Endothelial cell of umbilical vein (primary cell): ENCODE data around the gene CBFA2T3. TPM values are rescaled to one million over a fixed set of nuclear protein-coding genes. Genes with fewer than 3 reads are reported as not detected.

Experiments used
- BruUV-seq: library from RNA; stranded (reverse); fragments of 400-500 nt; replicated peaks from 2 replicates; lab custom pipeline; 2021; lab: Mats Ljungman, UMichigan
- CTCF ChIA-PET: fragments of 300-600, 350-600 bp; sonication (Branson Sonifier 250); formaldehyde crosslinking; loops from one replicate; lab custom pipeline; 2021; ENCODE audit warnings: antibody characterized with exemption, inconsistent platforms; lab: Charles Lee
- POLR2A ChIA-PET: fragments of 300-600, 350-600 bp; sonication (Branson Sonifier 250); formaldehyde crosslinking; loops from one replicate; lab custom pipeline; 2021; ENCODE audit warnings: antibody characterized with exemption, inconsistent platforms; lab: Charles Lee
- DNase-seq: peaks from one replicate; pipeline ENCODE4 v3.0.0-alpha.2; 2011; ENCODE audit warnings: low read depth, low spot score
- FAIRE-seq: peaks from 2 replicates; lab custom pipeline; 2011; peaks lifted over from hg19 to GRCh38; lab: Jason Lieb, UNC
- H2AFZ ChIP-seq: 2 replicates; pipeline ENCODE4 v1.6.0; 2012; ENCODE audit warnings: low read depth, low read length, control low read depth, inconsistent platforms
- H3K27ac ChIP-seq: 2 replicates; pipeline ENCODE4 v1.5.1; 2011; ENCODE audit warnings: low read depth, mild to moderate bottlenecking, control low read depth, low read length, moderate library complexity; ENCODE audit not compliant: insufficient read depth
- H3K27me3 ChIP-seq, 2 experiments: 2 replicates each; pipeline versions ENCODE4 v1.6.0 to v1.6.1; 2011; ENCODE audit warnings: low read length in 2 of 2, mixed read lengths in 1 of 2; ENCODE audit not compliant: control insufficient read depth in 2 of 2, insufficient read depth in 2 of 2
- H3K36me3 ChIP-seq, 2 experiments: 2 replicates in 1 of 2; 3 replicates in 1 of 2; pipeline ENCODE4 v1.5.1; 2011; ENCODE audit warnings: low read length in 2 of 2, mild to moderate bottlenecking in 1 of 2, moderate library complexity in 1 of 2; ENCODE audit not compliant: control insufficient read depth in 2 of 2, insufficient read depth in 2 of 2; ENCODE audit errors: extremely low read depth in 1 of 2
- H3K4me1 ChIP-seq: 3 replicates; pipeline ENCODE4 v1.5.1; 2011; ENCODE audit warnings: mild to moderate bottlenecking, low read length; ENCODE audit not compliant: control insufficient read depth, insufficient read depth; ENCODE audit errors: extremely low read depth
- H3K4me2 ChIP-seq: 2 replicates; pipeline ENCODE4 v1.6.1; 2011; ENCODE audit warnings: low read length, control low read depth, mixed read lengths; ENCODE audit not compliant: insufficient read depth
- H3K4me3 ChIP-seq, 3 experiments: fragments of 200-600 bp in 1 of 3; sonication (generic), shearing (Covaris generic) in 1 of 3; replicated peaks in 1 of 3; 2 replicates each; pipeline ENCODE4 v1.5.1; 2011 to 2016; ENCODE audit warnings: control low read depth in 3 of 3, low read length in 3 of 3, mild to moderate bottlenecking in 2 of 3, inconsistent platforms in 1 of 3, low read depth in 1 of 3, moderate library complexity in 1 of 3; ENCODE audit not compliant: insufficient read depth in 1 of 3
- H3K79me2 ChIP-seq: 2 replicates; pipeline ENCODE4 v1.6.0; 2012; ENCODE audit warnings: low read length, inconsistent platforms; ENCODE audit not compliant: control insufficient read depth, insufficient read depth
- H3K9ac ChIP-seq: replicated peaks from 2 replicates; pipeline ENCODE3; 2011; ENCODE audit warnings: low read length, control low read depth; ENCODE audit not compliant: insufficient read depth; ENCODE audit errors: extremely low read depth
- H3K9me1 ChIP-seq: replicated peaks from 3 replicates; pipeline ENCODE4 v1.6.0; 2011; ENCODE audit warnings: mild to moderate bottlenecking, low read length; ENCODE audit not compliant: control insufficient read depth, insufficient read depth; ENCODE audit errors: extremely low read depth
- H3K9me3 ChIP-seq: replicated peaks from 2 replicates; pipeline ENCODE4 v1.5.1; 2012; ENCODE audit warnings: low read length, inconsistent platforms; ENCODE audit not compliant: control insufficient read depth, insufficient read depth
- H4K20me1 ChIP-seq: replicated peaks from 2 replicates; pipeline ENCODE3; 2011; ENCODE audit warnings: mild to moderate bottlenecking, low read length; ENCODE audit not compliant: control insufficient read depth, insufficient read depth; ENCODE audit errors: extremely low read depth
- EZH2 ChIP-seq: IDR thresholded peaks from 2 replicates; pipeline ENCODE4 v1.6.1; 2012; ENCODE audit warnings: borderline replicate concordance, low read depth, mild to moderate bottlenecking, moderate library complexity, low read length, inconsistent platforms; ENCODE audit not compliant: severe bottlenecking
- FOS ChIP-seq: IDR thresholded peaks from 2 replicates; pipeline ENCODE4 v1.6.1; 2011; ENCODE audit warnings: mild to moderate bottlenecking, low read length, moderate library complexity, borderline replicate concordance; ENCODE audit not compliant: insufficient read depth
- GATA2 ChIP-seq: IDR thresholded peaks from 2 replicates; pipeline ENCODE4 v1.7.0; 2011; ENCODE audit warnings: low read depth, mild to moderate bottlenecking, moderate library complexity, mixed read lengths, low read length; ENCODE audit not compliant: insufficient read length, insufficient read depth
- JUN ChIP-seq: IDR thresholded peaks from 2 replicates; pipeline ENCODE4 v1.6.1; 2011; ENCODE audit warnings: borderline replicate concordance, low read depth; ENCODE audit not compliant: insufficient read length, insufficient read depth
- MAX ChIP-seq: IDR thresholded peaks from 2 replicates; pipeline ENCODE4 v1.6.1; 2011; ENCODE audit not compliant: insufficient read depth, insufficient read length
- MYC ChIP-seq: IDR thresholded peaks from one replicate; pipeline ENCODE4 v1.6.1; 2011; ENCODE audit warnings: mild to moderate bottlenecking, low read depth, low read length
- POLR2A ChIP-seq: IDR thresholded peaks from 2 replicates; pipeline ENCODE4 v1.6.1; 2012; ENCODE audit warnings: low read depth, mild to moderate bottlenecking, control low read depth, low read length
- POLR2AphosphoS5 ChIP-seq: IDR thresholded peaks from 2 replicates; pipeline ENCODE4 v1.6.1; 2012; ENCODE audit warnings: low read depth, mild to moderate bottlenecking, control low read depth, low read length, moderate library complexity; ENCODE audit not compliant: insufficient read depth
- dilution Hi-C: fragments of 300-500 bp; cut with MboI; formaldehyde crosslinking; loops from one replicate; pipeline ENCODE4 v1.15.0; 2019; ENCODE audit warnings: low sequenced_read_pairs; ENCODE audit not compliant: extremely low pct_ligation_motif_present
- intact Hi-C: fragments of 100-400 bp; cut with micrococcal nuclease; formaldehyde crosslinking; loops from one replicate; pipeline ENCODE4 v1.10.0; 2022
- polyA plus RNA-seq, 4 experiments: library from polyadenylated mRNA; depleted of rRNA in 3 of 4; stranded (reverse) in 3 of 4; unstranded in 1 of 4; fragments of >200 nt; gene quantifications; 2 replicates each; pipeline versions ENCODE4 v1.2.1 to v1.2.3, GENCODE V29; 2011 to 2012; ENCODE audit warnings: missing spikeins in 1 of 4
- total RNA-seq: library from RNA; stranded (reverse); gene quantifications from 2 replicates; pipeline ENCODE4 v1.2.3, GENCODE V29; 2021
- TF ChIP-seq, protein P1 (sequence below), 2 donors: IDR thresholded peaks; 1 replicate in 1 of 2; 2 replicates in 1 of 2; pipeline ENCODE4 v1.5.1; 2011; ENCODE audit warnings: low read length in 2 of 2, mild to moderate bottlenecking in 2 of 2, moderate library complexity in 2 of 2, control low read depth in 1 of 2, inconsistent platforms in 1 of 2, low read depth in 1 of 2; ENCODE audit not compliant: insufficient read depth in 1 of 2; ENCODE audit errors: extremely low read depth in 1 of 2

The CBFA2T3 gene
- total and polyA plus RNA-seq, 2 donors (not counting 3 experiments of a cell fraction or from before 2014, with no cell fraction given): not detected

GRCh38 chr16:88906535-88907105 lies 70.4 kb downstream of the CBFA2T3 start:
- H4K20me1 ChIP-seq: no peaks in the 10 kb centered on the region
- no peak overlapping the region for H3K4me3 ChIP-seq
- FAIRE-seq (no peak), DNase-seq (no peak)
- H3K9me3 ChIP-seq: no peaks in the 10 kb centered on the region
- dilution Hi-C loops (no loop called here), intact Hi-C loops (no loop called here)
- H3K27me3 ChIP-seq: no peaks in the 10 kb centered on the region
- no peak overlapping the region for H3K9ac ChIP-seq
- H3K9me1 ChIP-seq: no peaks in the 10 kb centered on the region
- H3K4me2 ChIP-seq: no peak overlapping the region
- H3K4me1 ChIP-seq: no peaks in the 10 kb centered on the region
- POLR2A ChIA-PET: no interaction called here
- no peaks in the 10 kb centered on the region for H3K36me3 ChIP-seq
- no peak for TF ChIP-seq EZH2
- no peak for TF ChIP-seq MAX
- TF ChIP-seq MYC: no peak
- TF ChIP-seq POLR2A: no peak
- TF ChIP-seq JUN: no peak
- TF ChIP-seq POLR2AphosphoS5: no peak
- no peak for TF ChIP-seq GATA2
- no peak for TF ChIP-seq FOS
- H3K79me2 ChIP-seq: no peaks in the 10 kb centered on the region
- no TSS peak for BruUV-seq
- H3K27ac ChIP-seq: no peak overlapping the region
- CTCF ChIA-PET: interaction anchor here (1.3 kb wide), 1 partner anchor 19 kb away, joined by 3 read pairs; no protein-coding TSS in a partner anchor
- H2AFZ ChIP-seq: no peak overlapping the region

GRCh38 chr16:88906020-88906419 lies 71.0 kb downstream of the CBFA2T3 start:
- Histone ChIP-seq H3K36me3 (no peaks in the 10 kb centered on the region), H3K27me3 (no peaks in the 10 kb centered on the region), H3K4me1 (no peaks in the 10 kb centered on the region), H3K9ac (no peak overlapping the region), H3K79me2 (no peaks in the 10 kb centered on the region), H3K4me3 (no peak overlapping the region), H3K27ac (no peak overlapping the region), H3K4me2 (no peak overlapping the region), H3K9me3 (no peaks in the 10 kb centered on the region), H2AFZ (no peak overlapping the region), H4K20me1 (no peaks in the 10 kb centered on the region), H3K9me1 (no peaks in the 10 kb centered on the region)
- no TSS peak for BruUV-seq
- POLR2A ChIA-PET: no interaction called here
- DNase-seq (no peak), FAIRE-seq (no peak)
- dilution Hi-C loops: no loop called here
- intact Hi-C loops: no loop called here
- CTCF ChIA-PET: interaction anchor here (0.6 to 1.3 kb wide), 2 partner anchors 19 to 99 kb away, joined by 3 read pairs; no protein-coding TSS in a partner anchor
- no peak for TF ChIP-seq MAX
- no peak for TF ChIP-seq EZH2
- no peak for TF ChIP-seq GATA2
- no peak for TF ChIP-seq FOS
- no peak for TF ChIP-seq POLR2A
- no peak for TF ChIP-seq JUN
- no peak for TF ChIP-seq POLR2AphosphoS5
- TF ChIP-seq, protein P1, sequence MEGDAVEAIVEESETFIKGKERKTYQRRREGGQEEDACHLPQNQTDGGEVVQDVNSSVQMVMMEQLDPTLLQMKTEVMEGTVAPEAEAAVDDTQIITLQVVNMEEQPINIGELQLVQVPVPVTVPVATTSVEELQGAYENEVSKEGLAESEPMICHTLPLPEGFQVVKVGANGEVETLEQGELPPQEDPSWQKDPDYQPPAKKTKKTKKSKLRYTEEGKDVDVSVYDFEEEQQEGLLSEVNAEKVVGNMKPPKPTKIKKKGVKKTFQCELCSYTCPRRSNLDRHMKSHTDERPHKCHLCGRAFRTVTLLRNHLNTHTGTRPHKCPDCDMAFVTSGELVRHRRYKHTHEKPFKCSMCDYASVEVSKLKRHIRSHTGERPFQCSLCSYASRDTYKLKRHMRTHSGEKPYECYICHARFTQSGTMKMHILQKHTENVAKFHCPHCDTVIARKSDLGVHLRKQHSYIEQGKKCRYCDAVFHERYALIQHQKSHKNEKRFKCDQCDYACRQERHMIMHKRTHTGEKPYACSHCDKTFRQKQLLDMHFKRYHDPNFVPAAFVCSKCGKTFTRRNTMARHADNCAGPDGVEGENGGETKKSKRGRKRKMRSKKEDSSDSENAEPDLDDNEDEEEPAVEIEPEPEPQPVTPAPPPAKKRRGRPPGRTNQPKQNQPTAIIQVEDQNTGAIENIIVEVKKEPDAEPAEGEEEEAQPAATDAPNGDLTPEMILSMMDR (IDR thresholded peaks at IDR 0.05; ENCODE audit: extremely low read depth in 1 of 2, insufficient read depth in 1 of 2, low read depth in 1 of 2, low read length in 2 of 2): no peak
- TF ChIP-seq MYC: no peak
